GM18511 (cell line): Measurements from ENCODE around the gene ADGRL3.

Experiments used
- ATAC-seq: cut with Tn5 transposase; IDR thresholded peaks from one replicate; pipeline ENCODE4 v1.9.1; 2021; ENCODE audit warnings: mild to moderate bottlenecking, moderate library complexity; ENCODE audit not compliant: unreplicated experiment

ADGRL3 gene

DNA sequence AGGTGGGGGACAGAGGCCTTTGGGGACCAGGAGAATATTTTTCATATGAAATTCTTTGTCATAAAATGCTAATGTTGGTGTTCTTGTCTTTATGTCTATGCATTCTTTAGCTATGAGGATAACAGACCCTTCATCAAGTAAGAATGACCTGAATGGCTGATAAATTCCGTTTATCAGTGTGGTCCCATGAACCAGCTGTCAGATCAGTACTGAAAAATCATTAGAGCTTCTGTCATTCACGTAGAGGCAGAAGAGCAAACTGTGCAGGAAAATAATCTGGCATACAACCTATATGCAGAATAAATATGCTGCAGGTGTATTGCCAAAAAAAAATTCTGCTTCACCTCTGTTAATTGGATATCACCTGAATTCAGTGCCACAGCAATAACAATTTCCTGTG, 828.6 kb downstream of the ADGRL3 start:
- ATAC-seq: no peak

DNA sequence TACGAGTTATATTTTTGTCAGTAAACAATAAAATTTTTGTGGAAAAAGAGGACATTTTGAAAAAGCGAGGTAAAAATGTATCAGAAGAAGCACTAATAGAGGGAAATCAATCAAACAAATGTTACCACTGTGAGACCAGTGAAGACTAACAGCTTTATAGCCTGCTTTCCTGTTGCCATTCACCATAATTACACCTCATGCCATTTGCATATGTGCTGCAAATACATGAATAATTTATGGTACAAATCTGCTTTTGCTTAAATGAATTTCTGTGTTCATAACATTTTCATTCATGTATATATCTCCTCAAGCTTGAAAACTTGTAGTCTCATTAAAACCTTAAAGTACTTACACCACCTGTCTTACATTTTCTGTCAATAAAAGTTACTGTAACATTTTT, 830.8 kb downstream of the ADGRL3 start:
- no peak for ATAC-seq

DNA sequence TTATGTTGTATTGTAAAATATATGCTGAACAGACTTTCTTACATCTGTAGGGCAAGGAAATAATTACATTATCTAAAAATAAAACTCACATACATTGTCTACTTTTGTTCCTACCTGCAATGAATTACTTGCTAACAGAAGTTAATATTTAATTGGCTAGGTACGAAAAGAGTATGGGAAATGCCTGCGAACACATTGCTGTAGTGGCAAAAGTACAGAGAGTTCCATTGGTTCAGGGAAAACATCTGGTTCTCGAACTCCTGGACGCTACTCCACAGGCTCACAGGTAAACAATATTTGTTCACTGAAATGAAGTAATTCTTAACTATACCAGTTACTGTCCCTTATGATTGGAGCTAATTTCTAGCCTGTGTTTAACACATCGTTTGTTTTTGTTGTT, 837.4 kb downstream of the ADGRL3 start:
- no peak for ATAC-seq

DNA sequence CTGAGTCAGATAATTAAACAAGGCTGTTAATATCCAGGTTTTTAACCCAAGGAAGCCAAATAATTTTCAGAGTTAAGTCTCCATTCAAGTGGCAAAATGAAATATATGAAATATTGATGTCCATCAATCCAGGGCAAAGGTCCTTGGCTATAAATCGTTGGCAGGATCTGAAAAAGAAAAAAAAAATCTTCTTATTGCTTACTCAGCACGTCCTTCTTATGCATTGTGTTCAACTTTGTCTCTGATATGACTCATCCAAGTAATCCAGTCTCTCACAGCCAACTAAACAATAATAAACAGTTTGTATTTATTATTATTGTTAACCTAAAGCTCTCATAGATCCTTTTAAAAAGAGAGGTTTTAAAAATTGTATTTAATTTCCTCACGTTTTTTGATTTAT, 851.2 kb downstream of the ADGRL3 start:
- ATAC-seq: no peak

DNA sequence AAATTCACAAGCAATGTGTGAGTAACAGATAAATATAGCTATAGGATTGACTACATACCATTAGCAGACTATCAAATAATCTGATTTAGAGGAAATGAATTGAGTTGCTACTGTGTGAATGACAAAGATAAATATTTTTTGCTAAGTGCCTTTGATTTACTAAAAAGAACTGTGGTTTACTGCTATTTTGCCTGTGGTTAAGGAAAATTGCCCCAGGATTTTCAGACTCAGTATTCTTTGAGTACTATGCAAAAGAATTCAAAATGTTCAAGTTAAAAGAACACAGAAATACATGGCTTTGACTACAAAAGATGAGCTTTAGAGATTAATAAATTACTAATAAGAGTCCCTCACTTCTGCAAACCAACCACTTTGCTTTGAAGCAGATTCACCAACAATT, 853.8 kb downstream of the ADGRL3 start:
- no peak for ATAC-seq

DNA sequence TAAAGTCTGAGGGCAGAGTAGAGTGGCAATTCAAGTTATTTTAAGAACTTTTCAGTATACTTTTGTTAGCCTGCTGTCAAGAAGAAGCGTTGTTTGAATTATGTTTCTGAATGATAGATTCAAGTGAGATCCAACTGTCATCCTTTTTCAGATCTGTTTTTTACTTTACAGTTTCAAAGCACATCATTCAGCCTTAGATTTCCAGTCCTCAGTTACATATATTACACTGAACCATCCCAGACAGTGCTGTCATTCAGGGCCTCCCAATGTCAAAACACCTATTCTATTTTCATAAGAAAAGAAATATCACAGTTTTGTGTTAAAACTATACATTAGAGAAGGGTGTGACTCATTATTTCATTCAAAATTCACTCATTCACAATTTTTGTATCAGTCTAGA, 856.9 kb downstream of the ADGRL3 start:
- no peak for ATAC-seq

DNA sequence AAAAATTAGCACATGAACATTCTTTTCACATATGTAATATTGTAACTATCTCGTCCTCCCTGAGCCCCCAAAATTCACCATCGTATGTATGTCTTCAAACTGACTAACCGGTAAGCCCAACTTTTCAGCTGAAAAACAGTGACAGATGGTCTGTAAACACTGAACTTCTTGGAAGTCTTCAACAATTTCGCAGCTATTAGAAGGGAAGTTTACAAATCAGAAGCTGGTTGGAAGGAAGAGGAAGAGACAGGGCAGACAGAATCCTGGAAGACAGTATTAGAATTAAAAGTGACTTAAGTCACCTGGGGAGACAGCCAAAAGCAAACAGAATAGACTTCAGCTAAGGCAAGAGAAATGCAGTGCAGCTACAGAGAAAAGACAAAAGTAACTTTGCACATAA, 858.4 kb downstream of the ADGRL3 start:
- ATAC-seq: no peak

DNA sequence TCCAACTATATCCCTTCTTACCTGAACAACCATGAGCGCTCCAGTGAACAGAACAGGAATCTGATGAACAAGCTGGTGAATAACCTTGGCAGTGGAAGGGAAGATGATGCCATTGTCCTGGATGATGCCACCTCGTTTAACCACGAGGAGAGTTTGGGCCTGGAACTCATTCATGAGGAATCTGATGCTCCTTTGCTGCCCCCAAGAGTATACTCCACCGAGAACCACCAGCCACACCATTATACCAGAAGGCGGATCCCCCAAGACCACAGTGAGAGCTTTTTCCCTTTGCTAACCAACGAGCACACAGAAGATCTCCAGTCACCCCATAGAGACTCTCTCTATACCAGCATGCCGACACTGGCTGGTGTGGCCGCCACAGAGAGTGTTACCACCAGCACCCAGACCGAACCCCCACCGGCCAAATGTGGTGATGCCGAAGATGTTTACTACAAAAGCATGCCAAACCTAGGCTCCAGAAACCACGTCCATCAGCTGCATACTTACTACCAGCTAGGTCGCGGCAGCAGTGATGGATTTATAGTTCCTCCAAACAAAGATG, 870.2 kb downstream of the ADGRL3 start:
- ATAC-seq: no peak

DNA sequence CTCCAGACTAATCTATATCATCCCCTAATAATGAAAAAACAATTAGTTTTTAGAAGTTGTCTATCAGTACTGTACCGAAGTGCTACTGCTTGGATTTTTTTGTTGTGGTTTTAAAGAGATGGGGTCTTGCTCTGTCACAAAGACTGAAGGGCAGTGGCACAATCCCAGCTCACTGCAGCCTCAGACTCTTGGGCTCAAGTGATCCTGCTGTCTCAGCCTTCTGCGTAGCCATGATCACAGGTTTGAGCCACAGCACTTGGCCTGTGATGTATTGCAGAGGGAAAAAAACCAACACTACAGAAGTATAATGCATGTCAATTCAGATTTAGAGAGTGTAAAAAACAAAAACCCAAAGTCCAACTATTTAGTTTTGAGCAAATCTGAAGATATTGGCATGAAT, 875.0 kb downstream of the ADGRL3 start:
- no peak for ATAC-seq

DNA sequence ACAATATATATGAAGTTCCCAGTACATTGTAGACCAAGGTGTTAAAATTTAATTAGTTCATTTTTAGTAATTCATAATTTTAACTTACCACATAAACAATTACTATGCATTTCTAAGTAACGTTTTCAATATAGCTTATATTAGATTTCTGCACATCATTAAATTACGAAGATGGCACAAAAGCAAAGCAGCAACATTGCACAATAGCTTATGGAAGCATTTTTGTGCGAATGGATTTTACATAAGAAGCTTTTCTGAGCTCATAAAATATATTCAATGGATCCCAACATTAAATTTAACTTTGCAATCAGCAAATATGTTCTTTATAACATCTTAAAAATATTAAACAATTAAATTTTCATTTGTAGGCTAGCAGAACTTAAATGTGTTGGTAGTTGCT, 875.4 kb downstream of the ADGRL3 start:
- no peak for ATAC-seq

DNA sequence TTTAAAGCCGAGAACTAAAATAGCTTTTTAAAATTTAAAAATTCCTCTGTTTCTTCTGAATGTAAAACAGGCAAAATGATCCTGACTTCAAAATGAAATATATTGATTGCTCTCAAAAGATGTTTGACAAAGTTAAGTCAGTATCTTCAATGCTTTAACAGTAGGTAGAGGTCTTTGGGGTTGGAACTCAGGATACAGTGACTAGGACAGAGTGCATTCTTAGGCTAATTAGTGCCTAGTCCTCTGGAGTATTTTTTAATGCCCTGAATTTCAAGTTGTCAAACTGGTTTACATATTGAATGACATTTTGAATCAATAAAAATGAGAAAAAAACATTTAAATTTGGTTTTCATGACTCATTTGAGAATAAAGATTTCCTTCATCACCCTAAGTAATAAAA, 877.3 kb downstream of the ADGRL3 start:
- ATAC-seq: no peak

DNA sequence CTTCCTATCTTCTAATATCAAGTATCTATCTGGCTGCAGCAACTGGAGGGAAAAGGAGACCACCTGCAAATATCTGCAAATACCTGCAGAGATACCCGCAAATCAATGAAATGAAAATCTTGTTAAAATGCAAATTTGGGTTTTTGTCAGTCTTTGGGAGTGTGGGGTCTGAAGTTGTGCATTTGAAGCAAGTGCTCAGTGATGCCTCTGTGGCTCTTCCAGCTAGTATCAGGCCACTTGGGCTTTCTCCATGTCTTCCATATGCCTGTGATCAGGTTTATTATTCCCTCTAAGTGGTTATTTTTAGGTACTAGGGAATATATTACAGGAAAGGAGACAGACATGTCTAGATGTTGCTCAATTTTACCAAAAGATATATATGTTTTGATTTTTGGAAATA, 880.3 kb downstream of the ADGRL3 start:
- no peak for ATAC-seq

DNA sequence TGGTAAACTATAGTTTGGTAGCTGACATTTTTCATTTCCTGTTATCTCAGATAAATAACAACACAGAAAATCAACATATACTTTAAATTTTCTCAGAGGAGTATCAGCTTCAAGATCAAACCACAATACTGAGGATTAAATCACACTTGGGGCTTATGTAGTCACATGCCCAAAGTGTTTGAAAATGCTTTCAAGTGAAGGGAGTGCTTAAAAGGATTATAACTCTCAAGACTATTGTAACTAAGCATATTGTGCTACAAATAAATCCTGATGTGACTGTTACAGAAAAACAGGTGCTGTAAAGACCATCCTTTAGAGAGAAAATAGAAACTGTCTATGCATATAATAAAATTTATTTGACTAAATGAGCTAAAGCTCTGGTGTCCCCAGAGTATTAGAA, 887.6 kb downstream of the ADGRL3 start:
- ATAC-seq: no peak

DNA sequence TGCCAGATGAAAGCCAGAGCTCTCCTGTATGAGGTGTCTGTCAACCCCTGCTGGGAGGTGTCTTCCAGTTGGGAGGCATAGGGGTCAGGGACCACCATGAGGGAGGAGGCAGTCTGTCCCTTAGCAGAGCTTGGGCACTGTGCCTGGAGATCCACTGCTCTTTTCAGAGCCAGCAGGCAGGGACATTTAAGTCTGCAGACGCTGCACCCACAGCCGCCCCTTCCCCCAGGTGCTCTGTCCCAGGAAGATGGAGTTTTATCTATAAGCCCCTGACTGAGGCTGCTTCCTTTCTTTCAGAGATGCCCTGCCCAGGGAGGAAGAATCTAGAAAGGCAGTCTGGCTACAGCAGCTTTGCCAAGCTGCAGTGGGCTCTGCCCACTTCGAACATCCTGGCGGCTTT, 893.6 kb downstream of the ADGRL3 start:
- no peak for ATAC-seq

DNA sequence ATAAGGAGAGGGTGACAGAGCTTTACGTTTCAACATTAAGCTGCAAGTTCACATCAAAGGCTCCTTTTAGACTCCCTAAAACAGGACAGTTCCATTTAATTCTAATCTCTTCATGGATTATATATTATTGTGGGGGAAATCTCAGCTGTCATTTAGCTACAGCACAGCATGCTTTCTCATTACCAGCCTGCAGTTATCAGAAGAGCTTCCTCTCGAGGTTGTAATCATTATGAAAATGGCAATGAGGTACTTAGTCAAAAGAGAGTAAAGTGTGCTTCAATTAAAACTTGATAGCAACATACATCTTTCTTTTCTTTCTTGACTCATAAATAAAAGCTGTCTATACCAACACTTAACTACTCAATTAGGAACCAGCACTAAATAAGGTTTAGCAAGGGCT, 896.8 kb downstream of the ADGRL3 start:
- no peak for ATAC-seq

DNA sequence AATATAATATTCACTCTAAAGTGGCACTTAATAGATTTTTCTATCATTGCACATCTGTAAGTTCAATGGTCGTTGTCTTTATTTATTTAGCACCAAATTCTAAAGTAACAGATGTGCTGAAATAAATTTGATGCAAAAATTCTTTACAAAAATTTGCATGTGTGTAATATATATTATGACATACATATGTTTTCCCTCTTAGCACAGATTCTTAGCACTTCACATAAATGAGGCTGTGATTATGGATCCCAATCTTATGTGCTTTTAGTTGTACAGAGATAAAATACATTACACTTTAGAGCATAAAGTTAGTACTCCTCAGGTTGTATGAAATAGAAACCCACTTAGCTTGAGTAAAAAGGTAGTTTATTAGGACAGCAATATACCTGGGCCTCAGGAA, 915.1 kb downstream of the ADGRL3 start:
- no peak for ATAC-seq

DNA sequence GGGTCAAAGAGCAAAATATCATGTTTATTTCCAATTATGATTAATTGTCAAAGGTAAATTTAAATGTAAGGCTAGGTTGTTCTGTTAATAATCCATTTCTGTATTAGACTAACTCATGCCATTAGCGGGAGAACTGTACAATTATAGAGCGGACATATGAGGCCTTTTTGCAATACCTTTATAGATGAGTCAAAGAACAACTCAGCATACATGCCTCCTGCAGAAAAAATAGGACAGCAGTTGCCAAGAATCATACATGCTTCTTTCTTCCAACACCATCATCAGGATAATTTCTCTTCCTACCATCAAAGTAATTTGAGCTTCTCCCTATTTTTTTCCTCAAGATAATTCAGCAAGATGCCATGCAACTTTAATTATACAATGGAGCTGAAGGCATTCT, 917.8 kb downstream of the ADGRL3 start:
- ATAC-seq: no peak

DNA sequence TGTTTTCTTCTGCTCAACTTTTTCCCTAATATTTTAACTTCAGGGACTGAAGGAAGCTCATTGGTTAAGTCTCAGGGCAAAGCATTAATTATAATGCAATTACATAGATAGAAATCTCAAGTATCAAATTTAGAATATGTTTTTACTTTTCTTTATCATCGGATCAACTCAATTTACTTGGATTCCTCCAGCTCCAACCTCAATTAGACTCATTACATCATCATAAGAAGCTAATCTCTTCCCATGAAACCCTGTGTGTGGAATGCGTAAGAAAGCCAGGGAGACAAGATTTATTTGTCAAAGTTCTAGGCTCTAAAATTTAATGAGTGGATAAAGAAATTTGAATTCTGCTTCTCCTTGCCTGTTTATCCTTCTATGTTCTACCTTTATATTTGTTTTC, 918.4 kb downstream of the ADGRL3 start:
- ATAC-seq: no peak

DNA sequence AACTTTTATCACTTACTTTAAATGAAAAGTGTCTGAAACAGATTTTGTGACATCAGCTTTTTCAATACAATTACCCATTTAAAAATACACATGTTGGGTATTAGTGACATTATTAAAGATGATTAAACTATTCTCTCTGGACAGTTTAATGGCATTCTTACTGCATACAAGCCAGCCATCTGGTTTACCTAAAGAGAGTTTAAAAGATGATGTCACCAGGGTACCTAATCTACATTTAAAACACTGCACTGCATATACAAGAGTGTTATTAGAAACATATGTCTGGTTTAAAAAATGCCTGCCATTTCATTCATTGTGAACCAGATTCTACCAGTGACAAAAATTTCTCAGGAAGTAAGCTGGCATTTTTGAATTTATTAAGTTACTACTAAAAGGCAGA, 919.1 kb downstream of the ADGRL3 start:
- ATAC-seq: no peak

DNA sequence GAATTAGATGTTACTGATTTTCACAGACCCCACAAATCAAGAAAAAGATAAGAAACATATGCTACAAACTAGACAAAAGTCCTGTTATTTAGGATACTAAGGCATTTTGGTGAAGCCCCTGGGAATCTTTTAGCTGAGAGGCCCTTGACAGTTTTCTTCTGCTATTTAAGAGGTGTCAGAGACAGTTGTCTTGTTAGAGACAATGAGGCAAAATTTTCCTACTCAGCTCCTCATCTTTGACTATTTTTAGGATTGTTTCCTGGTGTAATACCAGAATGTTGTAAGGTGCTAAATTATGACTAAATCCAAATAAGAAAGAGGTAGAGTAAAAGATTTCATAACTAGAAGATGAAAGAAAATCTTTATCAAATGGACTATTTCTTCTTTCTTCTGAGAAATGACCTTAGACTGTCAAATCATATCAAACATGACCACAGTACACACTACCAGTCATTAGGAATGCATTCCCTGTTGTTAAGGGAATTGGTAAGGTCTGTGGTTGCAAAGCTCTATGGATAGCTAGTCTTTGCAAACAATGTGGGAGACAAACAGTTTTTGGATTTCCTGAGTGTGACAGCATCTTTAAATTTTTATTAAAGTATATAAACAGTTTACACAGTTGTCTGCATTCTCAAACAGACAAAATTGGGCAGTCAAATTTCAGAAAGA, 926.1 kb downstream of the ADGRL3 start:
- no peak for ATAC-seq
